ENCODE results near the gene SRPRB.

DNA sequence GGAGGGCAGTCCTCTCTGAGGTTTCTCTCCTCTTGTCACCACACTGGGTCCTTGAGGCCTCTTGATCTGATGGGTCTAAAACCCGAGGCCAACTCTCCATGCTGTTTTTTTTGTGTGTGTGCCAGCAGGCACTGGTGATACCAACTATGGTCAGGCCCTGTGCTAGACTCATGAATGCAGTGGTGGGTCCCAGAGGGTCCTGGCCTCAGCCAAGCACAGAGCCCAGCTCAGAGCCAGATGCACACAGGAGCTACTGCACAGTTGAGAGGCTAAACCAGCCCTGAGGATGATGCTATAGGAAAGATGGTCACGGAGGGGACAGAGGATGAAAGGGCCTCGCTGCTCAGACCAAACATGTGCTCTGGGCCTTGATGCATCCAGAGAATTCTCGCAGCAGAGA lies 56.5 kb downstream of the SRPRB start:
- TF ChIP-seq, protein P1, sequence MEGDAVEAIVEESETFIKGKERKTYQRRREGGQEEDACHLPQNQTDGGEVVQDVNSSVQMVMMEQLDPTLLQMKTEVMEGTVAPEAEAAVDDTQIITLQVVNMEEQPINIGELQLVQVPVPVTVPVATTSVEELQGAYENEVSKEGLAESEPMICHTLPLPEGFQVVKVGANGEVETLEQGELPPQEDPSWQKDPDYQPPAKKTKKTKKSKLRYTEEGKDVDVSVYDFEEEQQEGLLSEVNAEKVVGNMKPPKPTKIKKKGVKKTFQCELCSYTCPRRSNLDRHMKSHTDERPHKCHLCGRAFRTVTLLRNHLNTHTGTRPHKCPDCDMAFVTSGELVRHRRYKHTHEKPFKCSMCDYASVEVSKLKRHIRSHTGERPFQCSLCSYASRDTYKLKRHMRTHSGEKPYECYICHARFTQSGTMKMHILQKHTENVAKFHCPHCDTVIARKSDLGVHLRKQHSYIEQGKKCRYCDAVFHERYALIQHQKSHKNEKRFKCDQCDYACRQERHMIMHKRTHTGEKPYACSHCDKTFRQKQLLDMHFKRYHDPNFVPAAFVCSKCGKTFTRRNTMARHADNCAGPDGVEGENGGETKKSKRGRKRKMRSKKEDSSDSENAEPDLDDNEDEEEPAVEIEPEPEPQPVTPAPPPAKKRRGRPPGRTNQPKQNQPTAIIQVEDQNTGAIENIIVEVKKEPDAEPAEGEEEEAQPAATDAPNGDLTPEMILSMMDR (IDR thresholded peaks at IDR 0.05), result no peak
- no peak for TF ChIP-seq EZH2 (IDR thresholded peaks at IDR 0.05)

Data from neural progenitor cell (in vitro differentiated cells).